Astrocyte of the spinal cord (primary cell): Measurements from ENCODE around the gene SAPCD2.

Experiments used
- DNase-seq: peaks from one replicate; pipeline ENCODE4 v3.0.0; 2011; ENCODE audit warnings: low read depth, low spot score
- H3K4me3 ChIP-seq: 2 replicates; pipeline ENCODE4 v1.5.1; 2011; ENCODE audit warnings: low read depth, mild to moderate bottlenecking, low read length, moderate library complexity
- in situ Hi-C: cut with HindIII; loops from 2 replicates; pipeline ENCODE4 v1.10.0; 2017; ENCODE audit warnings: low sequenced_read_pairs
- TF ChIP-seq, protein P1 (sequence below): IDR thresholded peaks from 2 replicates; pipeline ENCODE4 v1.5.1; 2012; ENCODE audit warnings: low read depth, mild to moderate bottlenecking, low read length, inconsistent platforms

The SAPCD2 gene

DNA sequence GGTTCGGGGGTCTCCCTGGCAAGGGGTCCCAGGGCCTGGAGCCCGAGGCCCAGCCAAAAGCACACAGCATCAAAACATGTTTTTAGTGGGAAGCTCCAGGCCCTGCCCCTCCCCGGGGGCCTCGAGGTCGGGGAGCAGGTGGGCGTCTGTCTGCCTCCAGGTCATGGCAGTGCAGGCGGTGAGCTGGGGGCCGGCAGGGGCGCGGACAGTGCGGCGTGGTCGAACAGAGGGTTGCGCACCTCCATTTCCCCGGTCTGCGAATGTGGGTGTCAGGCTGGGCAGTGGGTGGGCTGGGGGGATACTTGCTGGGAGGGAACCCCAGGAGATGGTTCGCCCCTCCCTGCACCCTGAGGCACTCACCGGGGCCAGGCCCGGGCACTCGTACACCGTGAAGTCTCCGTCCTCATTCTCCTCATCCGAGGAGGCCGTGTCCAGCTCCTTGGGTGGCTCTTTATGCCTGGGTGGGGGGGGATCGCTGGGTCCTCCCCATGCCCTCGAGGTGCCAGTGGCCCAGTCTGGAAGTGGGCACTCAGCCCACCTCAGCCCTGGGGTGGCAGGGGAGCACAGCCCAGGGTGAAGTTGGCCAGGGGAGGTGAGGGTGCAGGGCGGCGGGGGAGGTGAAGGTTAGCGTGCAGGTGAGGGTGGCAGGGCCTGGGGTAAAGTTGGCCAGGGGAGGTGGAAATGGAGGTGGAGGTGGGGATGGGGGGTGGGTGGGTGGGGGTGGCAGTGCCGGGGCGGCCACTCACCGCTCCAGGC, 30.6 kb downstream of the SAPCD2 start:
- TF ChIP-seq, protein P1, sequence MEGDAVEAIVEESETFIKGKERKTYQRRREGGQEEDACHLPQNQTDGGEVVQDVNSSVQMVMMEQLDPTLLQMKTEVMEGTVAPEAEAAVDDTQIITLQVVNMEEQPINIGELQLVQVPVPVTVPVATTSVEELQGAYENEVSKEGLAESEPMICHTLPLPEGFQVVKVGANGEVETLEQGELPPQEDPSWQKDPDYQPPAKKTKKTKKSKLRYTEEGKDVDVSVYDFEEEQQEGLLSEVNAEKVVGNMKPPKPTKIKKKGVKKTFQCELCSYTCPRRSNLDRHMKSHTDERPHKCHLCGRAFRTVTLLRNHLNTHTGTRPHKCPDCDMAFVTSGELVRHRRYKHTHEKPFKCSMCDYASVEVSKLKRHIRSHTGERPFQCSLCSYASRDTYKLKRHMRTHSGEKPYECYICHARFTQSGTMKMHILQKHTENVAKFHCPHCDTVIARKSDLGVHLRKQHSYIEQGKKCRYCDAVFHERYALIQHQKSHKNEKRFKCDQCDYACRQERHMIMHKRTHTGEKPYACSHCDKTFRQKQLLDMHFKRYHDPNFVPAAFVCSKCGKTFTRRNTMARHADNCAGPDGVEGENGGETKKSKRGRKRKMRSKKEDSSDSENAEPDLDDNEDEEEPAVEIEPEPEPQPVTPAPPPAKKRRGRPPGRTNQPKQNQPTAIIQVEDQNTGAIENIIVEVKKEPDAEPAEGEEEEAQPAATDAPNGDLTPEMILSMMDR, result no peak
- no peak overlapping the region for H3K4me3 ChIP-seq
- in situ Hi-C loops, result loop anchor here (25.0 kb wide), 1 partner anchor 102 kb away; the partner anchor contains the start of genes C8G and FBXW5
- DNase-seq, result no peak

DNA sequence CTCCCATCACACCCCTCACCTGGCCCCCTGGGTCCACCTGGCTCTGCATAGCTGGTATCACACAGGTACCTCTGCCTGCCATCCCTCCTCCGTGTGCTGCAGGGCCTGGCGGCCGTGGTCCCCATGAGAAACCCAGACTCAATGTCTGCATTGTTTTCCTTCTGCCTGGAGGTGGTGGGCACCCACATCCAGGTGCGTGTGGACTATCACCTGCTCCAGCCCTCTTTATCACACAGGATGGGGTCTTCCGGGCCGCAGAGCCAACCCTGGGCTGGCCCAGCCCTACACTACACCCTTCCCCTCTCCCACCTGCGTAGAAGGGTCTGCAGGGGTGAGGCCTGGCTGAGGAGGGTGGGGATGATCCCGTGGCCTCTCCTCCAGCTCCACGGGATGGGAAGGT, 31.4 kb downstream of the SAPCD2 start:
- in situ Hi-C loops, result loop anchor here (25.0 kb wide), 1 partner anchor 102 kb away; the partner anchor contains the start of genes C8G and FBXW5
- TF ChIP-seq, protein P1, result no peak
- no peak for DNase-seq
- H3K4me3 ChIP-seq, result no peak overlapping the region

DNA sequence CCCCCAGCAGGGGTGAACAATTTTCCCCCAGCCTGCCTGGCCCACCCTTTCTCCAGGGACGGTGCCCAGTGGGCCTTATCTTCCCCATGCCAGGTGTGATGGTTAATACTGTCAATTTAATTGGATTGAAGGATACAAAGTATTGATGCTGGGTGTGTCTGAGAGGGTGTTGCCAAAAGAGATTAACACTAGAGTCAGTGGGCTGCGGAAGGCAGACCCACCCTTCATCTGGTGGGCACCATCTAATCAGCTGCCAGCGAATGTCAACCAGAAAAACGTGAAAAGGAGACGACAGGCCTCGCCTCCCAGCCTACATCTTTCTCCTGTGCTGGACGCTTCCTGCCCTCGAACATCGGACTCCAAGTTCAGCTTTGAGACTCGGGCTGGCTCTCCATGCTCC, 32.9 kb downstream of the SAPCD2 start:
- in situ Hi-C loops, result loop anchor here (25.0 kb wide), 1 partner anchor 100 kb away; the partner anchor contains the start of genes C8G and FBXW5
- TF ChIP-seq, protein P1, result no peak
- H3K4me3 ChIP-seq, result no peak overlapping the region
- no peak for DNase-seq

DNA sequence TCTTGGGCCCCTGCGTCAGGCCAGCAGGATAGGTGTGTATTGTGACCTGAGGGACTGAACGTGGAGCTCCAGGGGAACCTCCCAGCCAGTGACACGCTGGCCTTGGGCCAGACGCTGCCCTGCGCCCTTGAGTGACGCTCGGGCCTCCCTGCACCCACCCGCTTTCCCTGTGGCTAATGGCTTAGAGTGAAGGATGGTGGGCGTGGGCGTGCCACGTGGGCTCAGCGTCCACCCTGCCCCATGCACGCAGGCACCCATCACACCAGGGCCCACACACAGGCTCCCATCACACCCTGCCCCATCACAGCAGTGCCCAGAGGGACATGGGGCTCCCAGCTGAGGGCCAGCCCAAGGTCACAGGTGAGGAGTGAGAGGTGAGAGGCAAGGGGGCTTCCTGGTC, 33.3 kb downstream of the SAPCD2 start:
- TF ChIP-seq, protein P1, result no peak
- DNase-seq, result no peak
- H3K4me3 ChIP-seq, result no peak overlapping the region
- in situ Hi-C loops, result loop anchor here (25.0 kb wide), 1 partner anchor 100 kb away; the partner anchor contains the start of genes C8G and FBXW5

DNA sequence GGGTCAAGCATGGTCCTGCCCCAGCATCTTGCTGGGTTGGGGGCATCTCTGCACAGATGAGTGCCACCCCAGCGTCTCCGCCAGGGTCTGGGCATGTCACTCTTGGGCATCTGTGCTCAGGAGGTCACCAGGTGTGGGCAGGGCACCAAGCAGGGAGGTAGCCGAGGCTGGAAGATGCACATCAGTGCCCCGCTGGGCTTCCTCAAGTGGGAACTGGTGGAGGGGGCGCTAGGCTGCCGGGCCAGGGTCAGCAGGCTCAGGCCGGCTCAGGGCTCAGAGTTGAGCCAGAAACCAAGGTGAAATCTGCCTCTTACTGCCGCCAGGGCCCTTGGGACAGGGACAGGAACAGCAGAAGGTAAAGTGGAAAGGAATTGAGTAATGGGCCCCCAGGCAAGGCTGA, 34.4 kb downstream of the SAPCD2 start:
- no peak overlapping the region for H3K4me3 ChIP-seq
- in situ Hi-C loops, result loop anchor here (25.0 kb wide), 1 partner anchor 99 kb away; the partner anchor contains the start of genes C8G and FBXW5
- no peak for DNase-seq
- TF ChIP-seq, protein P1, result no peak

DNA sequence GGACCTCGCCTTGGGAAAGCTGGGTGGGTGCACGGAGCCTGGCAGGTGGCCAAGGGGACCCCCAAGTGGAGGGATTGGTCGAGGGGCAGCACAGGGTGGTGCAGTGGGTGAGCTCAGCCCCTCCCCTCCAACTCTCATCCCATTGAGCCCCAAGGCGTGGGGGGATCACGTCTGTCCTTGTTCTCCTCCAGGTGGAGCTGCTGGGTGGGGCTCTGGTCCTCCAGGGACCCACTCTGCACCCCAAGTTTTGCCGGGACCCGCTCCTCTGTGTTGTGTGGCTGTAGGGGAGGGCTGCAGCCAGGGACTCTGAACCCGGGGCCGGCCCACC, 34.9 kb downstream of the SAPCD2 start:
- no peak for DNase-seq
- in situ Hi-C loops, result loop anchor here (25.0 kb wide), 1 partner anchor 98 kb away; the partner anchor contains the start of genes C8G and FBXW5
- H3K4me3 ChIP-seq, result no peak overlapping the region
- TF ChIP-seq, protein P1, result no peak
